Medulla oblongata (tissue), 1 donor: ENCODE measurements around the gene CITED4.

Experiments used
- DNase-seq: peaks from one replicate; pipeline ENCODE4 v3.0.0-alpha.2; 2015; ENCODE audit errors: extremely low spot score

CITED4 gene

GRCh38 chr1:40834968-40835545 lies 27.1 kb downstream of the CITED4 start:
- DNase-seq = no peak

GRCh38 chr1:40833979-40834378 lies 28.2 kb downstream of the CITED4 start:
- DNase-seq = no peak

- no peak for DNase-seq
These were observed 31.0 kb downstream of the CITED4 start for GRCh38 chr1:40831001-40831732.

GRCh38 chr1:40830419-40830943 lies 31.7 kb downstream of the CITED4 start:
- no peak for DNase-seq

- DNase-seq = no peak
These were observed 32.4 kb downstream of the CITED4 start for GRCh38 chr1:40829631-40830245.

GRCh38 chr1:40825996-40826395 lies 36.2 kb downstream of the CITED4 start:
- no peak for DNase-seq

- DNase-seq = peak; percentile 29
These were observed 36.8 kb downstream of the CITED4 start for GRCh38 chr1:40825435-40825788.

GRCh38 chr1:40824591-40825434 lies 37.4 kb downstream of the CITED4 start:
- DNase-seq = no peak

GRCh38 chr1:40823983-40824382 lies 38.2 kb downstream of the CITED4 start:
- no peak for DNase-seq

GRCh38 chr1:40823345-40823744 lies 38.8 kb downstream of the CITED4 start:
- no peak for DNase-seq

GRCh38 chr1:40822890-40823289 lies 39.3 kb downstream of the CITED4 start:
- no peak for DNase-seq

GRCh38 chr1:40820911-40821693 lies 41.1 kb downstream of the CITED4 start:
- peak; percentile 88 for DNase-seq

GRCh38 chr1:40820251-40820797 lies 41.8 kb downstream of the CITED4 start:
- peak; percentile 35 for DNase-seq

- DNase-seq = no peak
These were observed 43.1 kb downstream of the CITED4 start for GRCh38 chr1:40819101-40819500.

- DNase-seq = no peak
These were observed 43.8 kb downstream of the CITED4 start for GRCh38 chr1:40818264-40818961.

GRCh38 chr1:40817791-40818263 lies 44.3 kb downstream of the CITED4 start:
- no peak for DNase-seq

GRCh38 chr1:40815420-40815819 lies 46.7 kb downstream of the CITED4 start:
- no peak for DNase-seq
